NCI-H187 (cell line): Measurements from ENCODE around the gene RFX2.
"Not testable (repeated sequence)": the region's sequence is repeated elsewhere in the genome, so short reads cannot be mapped to it uniquely, and the experiment has no call there.

ENCODE experiments used
- DNase-seq, 2 experiments: peaks; one replicate each; lab custom pipeline; 2025; lab: John Stamatoyannopoulos, UW

RFX2 gene

GRCh38 chr19:6012426-6013170 lies 97.7 kb downstream of the RFX2 start:
- DNase-seq = no peak

GRCh38 chr19:6011794-6012193 lies 98.5 kb downstream of the RFX2 start:
- DNase-seq = no peak

- DNase-seq = no peak
Measured at GRCh38 chr19:6011206-6011605, 99.1 kb downstream of the RFX2 start.

GRCh38 chr19:6010107-6010506 lies 100.2 kb downstream of the RFX2 start:
- no peak for DNase-seq

GRCh38 chr19:6007866-6008265 lies 102.4 kb downstream of the RFX2 start:
- DNase-seq = no peak

GRCh38 chr19:6006896-6007295 lies 103.4 kb downstream of the RFX2 start:
- no peak for DNase-seq

- DNase-seq = not testable (repeated sequence)
Measured at GRCh38 chr19:6006070-6006446, 104.2 kb downstream of the RFX2 start.

GRCh38 chr19:6005321-6006069 lies 104.8 kb downstream of the RFX2 start:
- no peak for DNase-seq

GRCh38 chr19:6003976-6004375 lies 106.3 kb downstream of the RFX2 start:
- no peak for DNase-seq

GRCh38 chr19:6002591-6002990 lies 107.7 kb downstream of the RFX2 start:
- DNase-seq = no peak

- no peak for DNase-seq
Measured at GRCh38 chr19:6000228-6000847, 110.0 kb downstream of the RFX2 start.

GRCh38 chr19:5999693-6000092 lies 110.6 kb downstream of the RFX2 start:
- no peak for DNase-seq

- no peak for DNase-seq
Measured at GRCh38 chr19:5997371-5997770, 112.9 kb downstream of the RFX2 start.

- DNase-seq = no peak
Measured at GRCh38 chr19:5996623-5997320, 113.5 kb downstream of the RFX2 start.

- DNase-seq = no peak
Measured at GRCh38 chr19:5996102-5996501, 114.2 kb downstream of the RFX2 start.

GRCh38 chr19:5995606-5996005 lies 114.7 kb downstream of the RFX2 start:
- DNase-seq = no peak

- no peak for DNase-seq
Measured at GRCh38 chr19:5994405-5995165, 115.7 kb downstream of the RFX2 start.

- DNase-seq = no peak
Measured at GRCh38 chr19:5993648-5994358, 116.5 kb downstream of the RFX2 start.

GRCh38 chr19:5993201-5993600 lies 117.1 kb downstream of the RFX2 start:
- no peak for DNase-seq

GRCh38 chr19:5992756-5993155 lies 117.5 kb downstream of the RFX2 start:
- no peak for DNase-seq

- DNase-seq = no peak
Measured at GRCh38 chr19:5991244-5991838, 119.0 kb downstream of the RFX2 start.
